Stimulated activated naive B cell treated with anti-CD40 and anti-IgM and Interleukin-4, amounts not matched to agents 10 μg/mL and 1 μg/mL and 100 μg/mL, for 72 hours (primary cell): ENCODE data around the gene GTF2F1.
A peak's percentile ranks its signal among the peaks of the same experiment; 100 is the strongest.
"Not testable (repeated sequence)": the region's sequence is repeated elsewhere in the genome, so short reads cannot be mapped to it uniquely, and the experiment has no call there.

Source experiments
- ATAC-seq, 2 donors: fragments of 150-1000 bp; cut with Tn5 transposase; replicated peaks; 2 replicates each; pipeline ENCODE4 v1.10.0; 2021; ENCODE audit warnings: moderate library complexity in 1 of 2
- DNase-seq: peaks from one replicate; pipeline ENCODE4 v3.0.0; 2021
- H3K27ac Mint-ChIP-seq: one replicate; pipeline ENCODE4 v1.8.0; 2022; ENCODE audit warnings: mild to moderate bottlenecking, mixed read lengths
- H3K27me3 Mint-ChIP-seq, 2 donors: one replicate each; pipeline ENCODE4 v1.8.0; 2022; ENCODE audit warnings: mixed read lengths in 2 of 2
- H3K36me3 Mint-ChIP-seq, 2 donors: one replicate each; pipeline ENCODE4 v1.8.0; 2022; ENCODE audit warnings: mixed read lengths in 2 of 2, mild to moderate bottlenecking in 1 of 2
- H3K4me1 Mint-ChIP-seq, 2 donors: one replicate each; pipeline ENCODE4 v1.8.0; 2022; ENCODE audit warnings: mixed read lengths in 2 of 2, mild to moderate bottlenecking in 1 of 2
- H3K4me3 Mint-ChIP-seq, 2 donors: one replicate each; pipeline ENCODE4 v1.8.0; 2022; ENCODE audit warnings: mild to moderate bottlenecking in 2 of 2, mixed read lengths in 2 of 2, moderate library complexity in 1 of 2
- H3K9me3 Mint-ChIP-seq, 2 donors: one replicate each; pipeline ENCODE4 v1.8.0; 2022; ENCODE audit warnings: mixed read lengths in 2 of 2, mild to moderate bottlenecking in 1 of 2

GTF2F1 gene

DNA sequence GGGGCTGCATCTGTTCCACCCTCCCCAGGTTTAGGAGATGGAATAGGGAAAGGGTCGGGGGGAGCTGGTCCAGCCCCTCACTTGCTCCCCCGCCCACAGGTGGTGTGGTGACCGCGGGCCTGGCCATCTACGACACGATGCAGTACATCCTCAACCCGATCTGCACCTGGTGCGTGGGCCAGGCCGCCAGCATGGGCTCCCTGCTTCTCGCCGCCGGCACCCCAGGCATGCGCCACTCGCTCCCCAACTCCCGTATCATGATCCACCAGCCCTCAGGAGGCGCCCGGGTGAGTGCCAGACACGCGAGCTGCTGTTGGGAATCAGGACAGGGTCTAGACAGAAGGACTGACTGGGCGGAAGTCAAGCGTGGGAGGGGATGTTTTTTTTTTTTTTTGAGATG, 28.6 kb downstream of the GTF2F1 start:
- no peak for ATAC-seq
- no peak for DNase-seq
- Mint-ChIP-seq H3K4me1 (peaks cover 14 to 19% of the 10 kb centered on the region in 2 donors), H3K36me3 (peaks cover 31 to 42% of the 10 kb centered on the region in 2 donors), H3K27me3 (no peaks in the 10 kb centered on the region), H3K4me3 (no peak overlapping the region), H3K9me3 (no peaks in the 10 kb centered on the region), H3K27ac (peak overlapping the region; percentile 37)

DNA sequence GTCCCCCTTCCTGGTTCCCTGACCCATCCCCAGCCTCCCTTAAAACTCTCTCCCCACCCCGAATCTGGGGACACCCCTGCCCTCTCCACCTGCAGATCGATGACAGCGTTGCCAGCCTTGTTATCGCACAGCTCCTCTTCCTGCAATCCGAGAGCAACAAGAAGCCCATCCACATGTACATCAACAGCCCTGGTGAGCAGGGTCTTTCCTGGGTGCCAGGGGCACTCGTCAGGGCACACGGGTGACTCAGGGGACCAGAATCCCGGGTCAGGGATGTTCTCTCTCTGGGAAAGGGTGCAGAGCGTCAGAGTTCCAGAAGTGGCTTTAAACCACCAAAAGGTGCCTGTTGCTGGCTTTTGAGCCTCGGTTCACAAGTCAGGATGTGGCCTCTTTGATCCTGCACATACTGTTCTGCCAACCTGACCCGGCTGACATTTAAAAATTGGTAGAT, 30.6 kb downstream of the GTF2F1 start:
- Mint-ChIP-seq H3K36me3 (peaks cover 23 to 28% of the 10 kb centered on the region in 2 donors), H3K4me1 (peaks cover 12 to 19% of the 10 kb centered on the region in 2 donors), H3K9me3 (no peaks in the 10 kb centered on the region), H3K4me3 (peak overlapping the region; percentile 92 to 98), H3K27ac (peak overlapping the region; percentile 98), H3K27me3 (no peaks in the 10 kb centered on the region)
- ATAC-seq = no peak
- DNase-seq = no peak

DNA sequence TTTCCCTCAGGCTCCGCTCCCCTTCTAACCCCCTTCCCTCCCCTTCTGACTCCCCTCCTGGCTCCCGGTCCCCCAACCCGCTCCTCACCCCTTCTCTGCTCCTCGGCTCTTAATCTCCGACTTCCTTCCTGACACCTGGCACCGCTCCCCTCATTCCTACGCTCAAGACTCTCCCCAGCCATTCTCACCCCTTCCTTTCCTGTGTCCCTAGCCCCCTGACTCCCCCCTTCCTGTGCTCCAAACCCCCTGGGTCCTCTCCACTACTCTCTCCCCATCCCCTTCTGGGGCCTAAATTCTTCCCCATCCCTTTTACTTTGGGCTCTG, 31.0 kb downstream of the GTF2F1 start:
- Mint-ChIP-seq H3K36me3 (peaks cover 21 to 26% of the 10 kb centered on the region in 2 donors), H3K27ac (peak overlapping the region; percentile 98), H3K9me3 (no peaks in the 10 kb centered on the region), H3K4me1 (peaks cover 12 to 19% of the 10 kb centered on the region in 2 donors), H3K4me3 (peak overlapping the region; percentile 92 to 98), H3K27me3 (no peaks in the 10 kb centered on the region)
- DNase-seq = no peak
- peak in 1 of 2 donors; percentile 18 for ATAC-seq

DNA sequence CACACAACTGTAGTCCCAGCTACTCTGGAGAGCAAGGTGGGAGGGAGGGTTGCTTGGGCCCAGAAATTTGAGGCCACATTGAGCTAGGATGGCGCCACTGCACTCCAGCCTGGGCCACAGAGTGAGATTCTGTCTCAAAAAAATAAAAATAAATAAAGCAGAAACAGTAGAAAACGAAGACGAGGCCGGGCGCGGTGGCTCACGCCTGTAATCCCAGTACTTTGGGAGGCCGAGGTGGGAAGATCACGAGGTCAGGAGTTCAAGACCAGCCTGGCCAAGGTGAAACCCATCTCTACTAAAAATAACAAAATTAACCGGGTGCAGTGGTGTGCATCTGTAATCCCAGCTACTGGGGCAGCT, 32.1 kb downstream of the GTF2F1 start:
- H3K27me3 Mint-ChIP-seq, H3K9me3 Mint-ChIP-seq, DNase-seq, ATAC-seq: not testable (repeated sequence)
- Mint-ChIP-seq H3K4me3 (peak overlapping the region in 1 of 2 donors; percentile 92), H3K36me3 (peaks cover 15 to 19% of the 10 kb centered on the region in 2 donors), H3K4me1 (peaks cover 12 to 19% of the 10 kb centered on the region in 2 donors), H3K27ac (peak overlapping the region; percentile 98)

DNA sequence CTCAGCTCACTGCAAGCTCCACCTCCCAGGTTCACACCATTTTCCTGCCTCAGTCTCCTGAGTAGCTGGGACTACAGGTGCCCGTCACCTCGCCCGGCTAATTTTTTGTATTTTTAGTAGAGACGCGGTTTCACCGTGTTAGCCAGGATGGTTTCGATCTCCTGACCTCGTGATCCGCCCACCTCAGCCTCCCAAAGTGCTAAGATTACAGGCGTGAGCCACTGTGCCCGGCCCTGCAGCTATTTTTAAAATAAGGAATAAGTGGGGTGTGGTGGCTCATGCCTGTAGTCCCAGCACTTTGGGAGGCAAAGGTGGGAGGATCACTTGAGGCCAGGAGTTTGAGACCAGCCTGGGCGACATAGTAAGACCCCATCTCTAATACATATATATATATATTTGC, 32.5 kb downstream of the GTF2F1 start:
- not testable (repeated sequence) for DNase-seq, H3K27ac Mint-ChIP-seq, H3K4me3 Mint-ChIP-seq, ATAC-seq, H3K27me3 Mint-ChIP-seq, H3K9me3 Mint-ChIP-seq
- Mint-ChIP-seq H3K4me1 (peaks cover 12 to 19% of the 10 kb centered on the region in 2 donors), H3K36me3 (peaks cover 14 to 15% of the 10 kb centered on the region in 2 donors)

DNA sequence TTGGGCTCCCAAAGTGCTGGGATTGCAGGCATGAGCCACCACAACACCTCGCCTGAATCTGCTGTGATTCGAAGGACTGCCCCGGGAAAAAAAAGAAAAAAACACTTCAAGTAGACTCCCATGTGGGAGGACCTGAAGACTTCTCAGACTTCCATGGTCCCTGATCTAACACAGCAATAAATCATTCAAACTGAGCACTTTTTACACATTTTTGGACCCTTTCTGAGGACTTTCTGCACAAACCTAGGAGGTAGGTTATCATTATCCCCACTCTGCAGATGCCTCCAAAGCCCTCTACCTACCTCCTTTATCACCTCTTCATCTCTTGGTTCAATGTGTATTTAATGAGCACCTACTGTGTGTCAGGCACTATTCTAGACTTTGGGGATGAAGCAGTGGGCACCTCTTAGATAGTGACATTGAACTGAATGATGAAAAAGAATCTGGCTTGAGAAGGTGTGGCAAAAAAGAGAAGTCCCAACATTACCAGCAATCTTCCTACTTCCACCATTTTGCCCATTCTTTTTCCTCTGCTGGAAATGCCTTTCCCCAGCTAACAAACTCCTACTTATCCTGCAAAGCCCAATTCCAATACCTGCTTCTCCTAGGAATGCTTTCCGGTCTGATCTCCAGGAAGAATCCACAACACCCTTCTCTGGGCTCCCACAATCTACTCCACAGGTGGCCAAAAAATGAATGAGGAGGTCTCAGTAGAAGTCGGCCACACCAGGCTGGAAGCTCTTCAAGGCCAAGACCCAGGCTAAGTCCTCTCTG, 33.2 kb downstream of the GTF2F1 start:
- Mint-ChIP-seq H3K27me3 (no peaks in the 10 kb centered on the region), H3K4me1 (peaks cover 12 to 19% of the 10 kb centered on the region in 2 donors), H3K36me3 (peaks cover 10 to 11% of the 10 kb centered on the region in 2 donors), H3K4me3 (no peak overlapping the region), H3K27ac (no peak overlapping the region), H3K9me3 (no peaks in the 10 kb centered on the region)
- ATAC-seq (no peak), DNase-seq (no peak)

DNA sequence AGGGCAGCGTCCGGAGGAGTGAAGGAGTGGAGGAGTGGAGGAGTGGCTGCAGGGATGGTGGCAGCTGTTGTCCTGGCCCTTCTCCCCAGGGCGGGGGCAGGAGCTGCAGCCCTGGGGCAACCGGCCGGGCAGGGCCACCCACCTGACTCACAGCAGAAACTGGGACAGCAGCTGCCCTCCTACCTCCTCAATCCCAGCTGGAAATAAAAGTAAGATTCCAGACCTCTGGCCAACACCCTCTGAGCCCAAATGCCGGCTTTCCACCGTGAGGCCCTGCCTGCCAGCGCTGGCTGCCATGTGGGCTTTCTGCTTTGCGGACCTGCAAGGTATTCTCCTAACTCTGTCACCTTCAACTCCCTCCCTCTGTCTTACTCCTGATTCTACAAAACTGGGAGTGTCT, 35.0 kb downstream of the GTF2F1 start:
- Mint-ChIP-seq H3K9me3 (no peaks in the 10 kb centered on the region), H3K27me3 (no peaks in the 10 kb centered on the region), H3K27ac (no peak overlapping the region), H3K4me1 (peaks cover 9 to 12% of the 10 kb centered on the region in 2 donors), H3K36me3 (peaks cover 4 to 8% of the 10 kb centered on the region in 2 donors), H3K4me3 (no peak overlapping the region)
- ATAC-seq (no peak), DNase-seq (no peak)

DNA sequence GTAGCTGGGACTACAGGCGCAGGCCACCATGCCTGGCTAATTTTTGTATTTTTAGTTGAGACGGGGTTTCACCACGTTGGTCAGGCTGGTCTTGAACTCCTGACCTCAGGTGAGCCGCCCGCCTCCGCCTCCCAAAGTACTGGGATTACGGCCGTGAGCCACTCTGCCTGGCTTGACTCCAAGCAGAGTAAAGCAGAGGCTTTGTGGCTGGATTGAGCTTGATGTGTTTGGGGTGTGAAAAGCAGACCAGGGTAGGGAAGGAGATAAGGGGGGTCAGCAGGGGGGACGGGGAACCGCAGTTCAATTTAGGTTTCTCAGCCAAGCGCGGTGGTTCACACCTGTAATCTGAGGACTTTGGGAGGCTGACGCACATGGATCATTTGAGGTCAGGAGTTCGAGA, 35.8 kb downstream of the GTF2F1 start:
- H3K36me3 Mint-ChIP-seq = peaks cover under 1 to 5% of the 10 kb centered on the region in 2 donors
- no peaks in the 10 kb centered on the region for H3K9me3 Mint-ChIP-seq
- DNase-seq (no peak), ATAC-seq (no peak)
- H3K4me1 Mint-ChIP-seq = peaks cover 2 to 5% of the 10 kb centered on the region in 2 donors
- H3K27me3 Mint-ChIP-seq = no peaks in the 10 kb centered on the region
- H3K27ac Mint-ChIP-seq = no peak overlapping the region
- no peak overlapping the region for H3K4me3 Mint-ChIP-seq

DNA sequence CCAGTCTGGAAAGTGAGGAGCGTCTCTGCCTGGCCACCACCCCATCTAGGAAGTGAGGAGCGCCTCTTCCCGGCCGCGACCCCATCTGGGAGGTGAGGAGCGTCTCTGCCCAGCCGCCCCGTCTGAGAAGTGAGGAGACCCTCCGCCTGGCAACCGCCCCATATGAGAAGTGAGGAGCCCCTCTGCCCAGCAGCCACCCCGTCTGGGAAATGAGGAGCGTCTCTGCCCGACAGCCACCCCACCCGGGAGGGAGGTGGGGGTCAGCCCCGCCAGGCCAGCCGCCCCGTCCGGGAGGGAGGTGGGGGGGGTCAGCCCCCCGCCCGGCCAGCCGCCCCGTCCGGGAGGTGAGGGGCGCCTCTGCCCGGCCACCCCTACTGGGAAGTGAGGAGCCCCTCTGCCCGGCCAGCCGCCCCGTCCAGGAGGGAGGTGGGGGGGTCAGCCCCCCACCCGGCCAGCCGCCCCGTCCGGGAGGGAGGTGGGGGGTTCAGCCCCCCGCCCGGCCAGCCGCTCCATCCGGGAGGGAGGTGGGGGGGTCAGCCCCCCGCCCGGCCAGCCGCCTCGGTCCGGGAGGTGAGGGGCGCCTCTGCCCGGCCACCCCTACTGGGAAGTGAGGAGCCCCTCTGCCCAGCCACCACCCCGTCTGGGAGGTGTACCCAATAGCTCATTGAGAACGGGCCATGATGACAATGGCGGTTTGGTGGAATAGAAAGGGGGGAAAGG, 37.5 kb downstream of the GTF2F1 start:
- H3K36me3 Mint-ChIP-seq, H3K4me1 Mint-ChIP-seq, DNase-seq, ATAC-seq, H3K4me3 Mint-ChIP-seq, H3K9me3 Mint-ChIP-seq, H3K27ac Mint-ChIP-seq, H3K27me3 Mint-ChIP-seq: not testable (repeated sequence)

DNA sequence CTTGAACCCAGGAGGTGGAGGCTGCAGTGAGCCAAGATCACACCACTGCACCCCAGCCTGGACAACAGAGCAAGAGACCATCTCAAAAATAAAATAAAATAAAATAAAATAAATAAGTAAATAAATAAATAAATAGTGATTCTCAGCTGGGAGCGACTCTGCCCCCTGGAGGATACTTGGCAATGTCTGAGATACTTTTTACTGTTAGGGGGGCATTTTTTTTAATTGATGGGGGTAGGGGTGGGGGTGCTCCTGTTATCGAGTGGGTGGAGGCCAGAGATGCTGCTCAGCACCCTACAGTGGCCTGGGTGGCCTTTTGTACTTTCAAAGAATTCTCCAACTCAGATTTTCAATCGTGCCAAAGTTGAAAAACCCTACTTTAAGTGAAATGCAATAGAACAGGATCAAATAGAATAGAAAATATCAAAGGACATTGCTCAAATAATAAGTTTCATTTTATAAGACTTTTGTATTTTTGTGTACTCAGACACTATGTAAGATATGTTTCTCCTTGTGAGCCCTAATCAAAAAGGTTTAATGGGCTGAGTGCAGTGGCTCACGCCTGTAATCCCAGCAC, 38.8 kb downstream of the GTF2F1 start:
- Mint-ChIP-seq H3K9me3 (peaks cover 0 to 2% of the 10 kb centered on the region in 2 donors), H3K27ac (no peak overlapping the region), H3K27me3 (no peaks in the 10 kb centered on the region), H3K4me3 (no peak overlapping the region), H3K4me1 (no peaks in the 10 kb centered on the region), H3K36me3 (no peaks in the 10 kb centered on the region)
- DNase-seq (no peak), ATAC-seq (no peak)

DNA sequence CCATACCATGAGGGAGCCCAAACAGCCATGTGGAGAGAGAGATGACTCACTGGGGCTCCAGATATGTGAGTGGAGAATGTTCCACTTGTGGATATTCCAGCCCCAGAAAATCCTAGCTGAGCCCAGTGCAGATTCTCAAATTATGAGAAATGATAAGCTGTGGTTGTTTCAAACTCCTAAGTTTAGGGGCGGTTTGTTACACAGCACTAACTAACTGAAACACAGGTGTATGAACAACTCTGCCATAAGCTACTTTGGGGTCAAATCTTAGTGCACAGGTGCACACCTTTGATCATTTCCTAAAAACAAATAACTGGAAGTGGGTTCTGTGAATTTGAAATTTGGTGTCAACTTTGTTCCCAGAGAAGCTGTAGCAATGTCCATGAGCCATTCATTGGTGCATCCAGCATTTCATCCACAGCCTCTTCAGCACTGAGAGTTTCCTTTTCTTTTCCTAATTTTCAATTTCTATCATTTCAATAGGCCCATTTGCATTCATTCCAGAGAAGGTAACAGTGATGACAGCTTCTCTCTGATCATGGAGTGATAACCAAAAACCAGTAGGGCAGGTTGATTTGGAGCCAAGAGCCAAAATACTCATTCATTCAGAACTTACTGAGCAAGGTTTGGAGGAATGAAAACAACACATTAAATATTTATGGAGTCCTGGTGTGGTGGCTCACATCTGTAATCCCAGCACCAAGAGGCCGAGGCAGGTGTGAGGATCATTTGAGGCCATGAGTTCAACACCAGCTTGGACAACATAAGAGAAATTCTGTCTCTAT, 40.4 kb downstream of the GTF2F1 start:
- Mint-ChIP-seq H3K4me1 (no peaks in the 10 kb centered on the region), H3K9me3 (peaks cover 0 to 2% of the 10 kb centered on the region in 2 donors), H3K36me3 (no peaks in the 10 kb centered on the region), H3K27ac (no peak overlapping the region), H3K27me3 (peaks cover 0 to 4% of the 10 kb centered on the region in 2 donors), H3K4me3 (no peak overlapping the region)
- DNase-seq (no peak), ATAC-seq (no peak)

DNA sequence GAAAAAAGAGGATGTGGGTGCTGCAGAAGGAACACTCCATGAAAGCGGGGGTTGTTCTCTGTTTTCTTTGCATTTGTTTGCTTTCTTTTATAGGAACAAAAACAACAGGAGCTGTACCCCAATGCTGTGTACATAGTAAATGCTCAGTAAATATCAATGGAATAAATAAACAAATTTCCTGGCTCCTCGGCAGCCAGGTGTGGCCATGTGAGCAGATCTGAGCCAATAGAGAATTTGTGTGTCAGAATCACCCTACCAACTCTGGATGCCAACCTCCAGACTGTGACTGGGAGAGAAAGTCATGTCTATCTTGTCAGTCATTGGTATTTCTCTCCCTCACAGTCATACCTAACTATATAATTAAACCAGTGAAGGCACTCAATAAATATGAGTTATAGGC, 42.3 kb downstream of the GTF2F1 start:
- H3K4me3 Mint-ChIP-seq = no peak overlapping the region
- H3K27ac Mint-ChIP-seq = no peak overlapping the region
- H3K9me3 Mint-ChIP-seq = peaks cover 0 to 2% of the 10 kb centered on the region in 2 donors
- peaks cover 0 to 4% of the 10 kb centered on the region in 2 donors for H3K27me3 Mint-ChIP-seq
- no peaks in the 10 kb centered on the region for H3K36me3 Mint-ChIP-seq
- H3K4me1 Mint-ChIP-seq = no peaks in the 10 kb centered on the region
- ATAC-seq (no peak), DNase-seq (no peak)

DNA sequence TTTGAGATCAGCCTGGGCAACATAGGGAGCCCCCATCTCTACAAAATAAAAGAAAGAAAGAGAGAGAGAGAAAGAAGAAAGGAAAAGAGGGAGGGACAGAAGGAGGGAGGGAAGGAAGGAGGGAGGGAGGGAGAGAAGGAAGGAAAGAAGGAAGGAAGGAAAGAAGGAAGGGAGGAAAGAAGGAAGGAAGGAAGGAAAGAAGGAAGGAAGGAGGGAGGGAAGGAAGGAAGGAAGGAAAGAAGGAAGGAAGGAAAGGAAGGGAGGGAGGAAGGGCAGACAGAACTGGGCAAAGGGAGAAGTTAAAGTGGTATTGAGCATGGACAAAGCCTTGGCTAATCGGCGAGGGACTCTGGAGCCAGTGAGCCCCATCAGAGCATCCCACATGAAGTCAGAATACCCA, 43.7 kb downstream of the GTF2F1 start:
- not testable (repeated sequence) for H3K36me3 Mint-ChIP-seq, H3K27me3 Mint-ChIP-seq, DNase-seq, H3K27ac Mint-ChIP-seq, H3K9me3 Mint-ChIP-seq, H3K4me1 Mint-ChIP-seq, ATAC-seq, H3K4me3 Mint-ChIP-seq

DNA sequence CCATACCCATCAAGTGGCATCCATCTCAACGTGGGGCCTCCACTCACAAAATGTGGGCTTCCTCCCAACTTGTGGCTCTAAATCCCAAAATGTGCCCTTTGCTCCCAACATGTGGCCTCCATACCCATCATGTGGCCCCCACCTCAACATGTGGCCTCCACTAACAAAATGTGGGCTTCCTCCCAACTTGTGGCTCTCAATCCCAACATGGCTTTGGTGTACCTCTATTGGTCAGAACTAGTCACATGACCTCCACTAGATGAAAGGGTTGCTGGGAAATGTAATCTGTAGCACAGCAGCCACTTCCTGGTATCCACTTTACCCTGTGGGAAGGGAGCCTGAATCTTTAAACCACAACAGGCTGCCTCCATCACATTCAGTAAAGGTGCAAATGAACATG, 49.5 kb downstream of the GTF2F1 start:
- Mint-ChIP-seq H3K9me3 (peaks cover 4 to 5% of the 10 kb centered on the region in 2 donors), H3K27ac (no peak overlapping the region), H3K36me3 (peaks cover 4 to 6% of the 10 kb centered on the region in 2 donors), H3K27me3 (peaks cover 6 to 11% of the 10 kb centered on the region in 2 donors), H3K4me3 (no peak overlapping the region), H3K4me1 (peaks cover 6 to 8% of the 10 kb centered on the region in 2 donors)
- DNase-seq (no peak), ATAC-seq (no peak)
